Left renal cortex interstitium (tissue), 4 donors: ENCODE data around the gene VARS1. TPM values are rescaled to one million over a fixed set of nuclear protein-coding genes. Genes with fewer than 3 reads are reported as not detected.

Source experiments
- DNase-seq, 4 donors: peaks; one replicate each; pipeline ENCODE4 v3.0.0-alpha.2; 2013; ENCODE audit warnings: low read depth in 4 of 4, low spot score in 2 of 4, missing footprints in 1 of 4
- polyA plus RNA-seq, 4 donors: library from polyadenylated mRNA; unstranded; fragments of 120-200 nt; gene quantifications; one replicate each; pipeline ENCODE4 v1.2.1, GENCODE V29; 2013; ENCODE audit not compliant: insufficient read length in 4 of 4

Gene VARS1
- polyA plus RNA-seq, 4 donors, result 51.9 to 64.8 (median 55.2) TPM

DNA sequence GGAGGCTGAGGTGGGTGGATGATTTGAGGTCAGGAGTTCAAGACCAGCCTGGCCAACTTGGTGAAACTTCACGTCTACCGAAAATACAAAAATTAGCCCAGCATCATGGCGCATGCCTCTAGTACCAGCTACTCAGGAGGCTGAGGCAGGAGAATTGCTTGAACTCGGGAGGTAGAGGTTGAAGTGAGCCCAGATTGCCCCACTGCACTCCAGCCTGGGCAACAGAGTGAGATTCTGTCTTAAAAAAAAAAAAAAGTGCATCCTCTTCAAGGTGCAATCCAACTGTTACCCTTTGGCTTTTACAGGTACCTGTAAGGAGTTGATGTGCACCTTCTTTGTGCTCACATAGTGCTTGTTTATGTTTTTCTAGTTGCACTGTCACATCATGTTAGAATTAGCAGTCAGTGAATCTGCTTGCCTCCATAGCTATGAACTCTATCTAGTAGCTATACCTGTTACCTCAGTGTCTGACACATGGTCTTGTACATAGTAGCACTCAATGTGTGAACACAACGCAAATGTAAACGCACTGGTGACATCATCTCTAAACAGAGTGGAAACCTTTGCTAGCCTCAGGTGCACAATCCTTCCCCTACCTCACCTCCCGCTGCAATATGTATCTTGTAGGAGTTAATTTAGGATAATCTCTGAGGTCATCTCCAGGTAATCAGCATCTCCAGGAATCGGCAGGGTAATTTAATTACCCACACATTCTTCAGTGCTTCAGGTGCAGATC lies 46.1 kb downstream of the VARS1 start:
- DNase-seq, result no peak

Other genes starting within 250 kb of the VARS1 start
- 10 to 100 TPM in 1 of 4 donors, 1 to 10 TPM in 3; 6.4 to 10.5 (median 6.5) TPM for gene ATP6V1G2, start 249.1 kb downstream of the VARS1 start, polyA plus RNA-seq
- 10 to 100 TPM; 18.4 to 29.0 (median 25.5) TPM for gene NFKBIL1, start 248.1 kb downstream of the VARS1 start, polyA plus RNA-seq
- gene LTA, start 223.5 kb downstream of the VARS1 start, polyA plus RNA-seq, result under 1 TPM; 0.24 to 0.39 (median 0.31) TPM
- under 1 TPM in 1 of 4 donors, not detected in 3; 0.49 TPM for gene TNF, start 220.2 kb downstream of the VARS1 start, polyA plus RNA-seq
- 1 to 10 TPM in 3 of 4 donors, under 1 TPM in 1; 0.88 to 2.3 (median 2.0) TPM for gene LTB, start 213.3 kb downstream of the VARS1 start, polyA plus RNA-seq
- gene LST1, start 209.5 kb downstream of the VARS1 start, polyA plus RNA-seq, result 1 to 10 TPM; 4.2 to 6.2 (median 5.0) TPM
- gene NCR3, start 202.7 kb downstream of the VARS1 start, polyA plus RNA-seq, result under 1 TPM in 3 of 4 donors, not detected in 1; 0.16 to 0.52 (median 0.25) TPM
- 10 to 100 TPM; 61.0 to 92.7 (median 73.5) TPM for gene AIF1, start 180.5 kb downstream of the VARS1 start, polyA plus RNA-seq
- gene PRRC2A, start 175.0 kb downstream of the VARS1 start, polyA plus RNA-seq, result 100 to 1,000 TPM; 129 to 238 (median 197) TPM
- gene BAG6, start 143.1 kb downstream of the VARS1 start, polyA plus RNA-seq, result 100 to 1,000 TPM; 218 to 274 (median 261) TPM
- gene APOM, start 139.9 kb downstream of the VARS1 start, polyA plus RNA-seq, result 100 to 1,000 TPM in 3 of 4 donors, 10 to 100 TPM in 1; 89.9 to 124 (median 104) TPM
- gene C6orf47, start 135.0 kb downstream of the VARS1 start, polyA plus RNA-seq, result 10 to 100 TPM; 17.9 to 24.3 (median 21.4) TPM
- gene GPANK1, start 130.8 kb downstream of the VARS1 start, polyA plus RNA-seq, result 10 to 100 TPM; 25.2 to 33.9 (median 29.5) TPM
- gene CSNK2B, start 129.7 kb downstream of the VARS1 start, polyA plus RNA-seq, result 100 to 1,000 TPM; 224 to 234 (median 228) TPM
- 10 to 100 TPM in 3 of 4 donors, 1 to 10 TPM in 1; 9.0 to 37.0 (median 19.2) TPM for gene LY6G5B, start 125.8 kb downstream of the VARS1 start, polyA plus RNA-seq
- 1 to 10 TPM; 2.4 to 5.6 (median 3.0) TPM for gene LY6G5C, start 114.7 kb downstream of the VARS1 start, polyA plus RNA-seq
- 10 to 100 TPM; 54.3 to 74.8 (median 61.5) TPM for gene ABHD16A, start 92.4 kb downstream of the VARS1 start, polyA plus RNA-seq
- under 1 TPM; 0.21 to 0.81 (median 0.57) TPM for gene LY6G6F, start 88.9 kb downstream of the VARS1 start, polyA plus RNA-seq
- under 1 TPM in 1 of 4 donors, not detected in 3; 0.65 TPM for gene LY6G6D, start 80.4 kb downstream of the VARS1 start, polyA plus RNA-seq
- 1 to 10 TPM in 1 of 4 donors, under 1 TPM in 2, not detected in 1; 0.32 to 1.4 (median 0.47) TPM for gene LY6G6C, start 74.0 kb downstream of the VARS1 start, polyA plus RNA-seq
- 1 to 10 TPM in 3 of 4 donors, under 1 TPM in 1; 0.72 to 2.4 (median 1.5) TPM for gene MPIG6B, start 72.4 kb downstream of the VARS1 start, polyA plus RNA-seq
- gene DDAH2, start 66.5 kb downstream of the VARS1 start, polyA plus RNA-seq, result 100 to 1,000 TPM; 163 to 243 (median 200) TPM
- gene CLIC1, start 59.2 kb downstream of the VARS1 start, polyA plus RNA-seq, result 100 to 1,000 TPM; 251 to 323 (median 297) TPM
- 10 to 100 TPM; 13.1 to 58.4 (median 30.9) TPM for gene MSH5, start 55.7 kb downstream of the VARS1 start, polyA plus RNA-seq
- gene SAPCD1, start 33.1 kb downstream of the VARS1 start, polyA plus RNA-seq, result 10 to 100 TPM in 2 of 4 donors, 1 to 10 TPM in 2; 4.2 to 12.9 (median 7.3) TPM
- 10 to 100 TPM in 2 of 4 donors, 1 to 10 TPM in 2; 8.1 to 10.7 (median 9.6) TPM for gene VWA7, start 18.4 kb downstream of the VARS1 start, polyA plus RNA-seq
- 10 to 100 TPM; 80.4 to 88.0 (median 84.9) TPM for gene LSM2, start 11.2 kb upstream of the VARS1 start, polyA plus RNA-seq
- 1 to 10 TPM; 3.6 to 4.2 (median 3.8) TPM for gene HSPA1L, start 19.5 kb upstream of the VARS1 start, polyA plus RNA-seq
- gene HSPA1A, start 19.8 kb upstream of the VARS1 start, polyA plus RNA-seq, result 100 to 1,000 TPM in 3 of 4 donors, 10 to 100 TPM in 1; 92.5 to 123 (median 116) TPM
- gene HSPA1B, start 32.0 kb upstream of the VARS1 start, polyA plus RNA-seq, result 100 to 1,000 TPM; 128 to 169 (median 155) TPM
- 10 to 100 TPM; 72.1 to 78.2 (median 75.1) TPM for gene NEU1, start 67.1 kb upstream of the VARS1 start, polyA plus RNA-seq
- gene SLC44A4, start 83.2 kb upstream of the VARS1 start, polyA plus RNA-seq, result 10 to 100 TPM; 37.2 to 57.4 (median 46.1) TPM
- 100 to 1,000 TPM in 1 of 4 donors, 10 to 100 TPM in 3; 65.6 to 111 (median 86.8) TPM for gene EHMT2, start 101.9 kb upstream of the VARS1 start, polyA plus RNA-seq
- gene ZBTB12, start 106.3 kb upstream of the VARS1 start, polyA plus RNA-seq, result 10 to 100 TPM; 22.4 to 35.3 (median 26.9) TPM
- gene C2, start 132.0 kb upstream of the VARS1 start, polyA plus RNA-seq, result 1 to 10 TPM; 3.1 to 4.1 (median 3.7) TPM
- 10 to 100 TPM in 1 of 4 donors, 1 to 10 TPM in 3; 6.5 to 22.2 (median 7.1) TPM for gene CFB, start 150.3 kb upstream of the VARS1 start, polyA plus RNA-seq
- gene NELFE, start 163.2 kb upstream of the VARS1 start, polyA plus RNA-seq, result 100 to 1,000 TPM in 1 of 4 donors, 10 to 100 TPM in 3; 88.5 to 105 (median 91.7) TPM
- gene SKIC2, start 163.4 kb upstream of the VARS1 start, polyA plus RNA-seq, result 10 to 100 TPM; 36.4 to 56.9 (median 45.8) TPM
- 10 to 100 TPM; 22.9 to 42.2 (median 32.9) TPM for gene DXO, start 176.4 kb upstream of the VARS1 start, polyA plus RNA-seq
- 10 to 100 TPM; 11.9 to 24.1 (median 15.8) TPM for gene C4A, start 186.3 kb upstream of the VARS1 start, polyA plus RNA-seq
- 10 to 100 TPM; 10.7 to 24.8 (median 17.0) TPM for gene C4B, start 219.0 kb upstream of the VARS1 start, polyA plus RNA-seq
- 1 to 10 TPM in 2 of 4 donors, under 1 TPM in 2; 0.61 to 1.4 (median 1.1) TPM for gene CYP21A2, start 242.7 kb upstream of the VARS1 start, polyA plus RNA-seq